ENCODE data around the gene GCNT2.

DNA sequence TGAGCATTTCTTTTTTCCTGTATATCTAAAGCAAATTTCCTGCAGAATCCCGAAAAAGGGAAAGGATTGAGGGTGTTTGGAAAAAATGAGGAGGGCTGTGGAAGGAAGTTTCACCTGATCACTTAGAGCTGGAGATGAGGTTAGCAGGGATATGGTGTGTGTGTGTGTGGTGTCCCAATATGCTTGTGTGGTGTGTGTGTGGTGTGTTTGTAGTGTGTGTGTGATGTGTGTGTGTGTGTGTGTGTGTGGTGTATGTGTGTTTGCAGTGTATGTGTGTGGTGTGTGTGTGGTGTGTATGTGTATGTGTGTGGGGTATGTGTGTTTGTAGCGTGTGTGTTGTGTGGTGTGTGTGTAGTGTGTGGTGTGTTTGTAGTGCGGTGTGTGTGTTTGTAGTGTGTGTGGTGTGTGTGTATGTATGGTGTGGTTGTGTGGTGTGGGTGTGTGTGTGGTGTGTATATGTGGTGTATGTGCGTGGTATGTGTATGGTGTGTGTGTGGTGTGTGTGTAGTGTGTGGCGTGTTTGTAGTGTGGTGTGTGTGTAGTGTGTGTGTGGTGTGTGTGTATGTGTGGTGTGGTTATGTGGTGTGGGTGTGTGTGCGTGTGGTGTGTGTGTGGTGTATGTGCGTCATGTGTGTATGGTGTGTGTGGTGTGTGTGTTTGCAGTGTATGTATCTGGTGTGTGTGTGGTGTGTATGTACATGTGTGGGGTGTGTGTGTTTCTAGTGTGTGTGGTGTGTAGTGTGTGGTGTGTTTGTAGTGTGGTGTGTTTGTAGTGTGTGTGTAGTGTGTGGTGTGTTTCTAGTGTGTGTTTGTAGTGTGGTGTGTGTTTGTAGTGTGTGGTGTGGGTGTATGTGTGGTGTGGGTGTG, 67.6 kb downstream of the GCNT2 start:
- no peak for TF ChIP-seq CTCF (conservative IDR thresholded peaks at IDR 0.05 in 1 of 2, IDR thresholded peaks at IDR 0.05 in 1 of 2; ENCODE audit: low read depth in 1 of 2, low read length in 2 of 2)
- TF ChIP-seq EZH2 (IDR thresholded peaks at IDR 0.05; ENCODE audit: low read length, missing control alignments): no peak

Measured in fibroblast of lung (primary cell).